ENCODE data around the gene PARD3.
"Not testable (repeated sequence)": the region's sequence is repeated elsewhere in the genome, so short reads cannot be mapped to it uniquely, and the experiment has no call there.

The PARD3 gene

DNA sequence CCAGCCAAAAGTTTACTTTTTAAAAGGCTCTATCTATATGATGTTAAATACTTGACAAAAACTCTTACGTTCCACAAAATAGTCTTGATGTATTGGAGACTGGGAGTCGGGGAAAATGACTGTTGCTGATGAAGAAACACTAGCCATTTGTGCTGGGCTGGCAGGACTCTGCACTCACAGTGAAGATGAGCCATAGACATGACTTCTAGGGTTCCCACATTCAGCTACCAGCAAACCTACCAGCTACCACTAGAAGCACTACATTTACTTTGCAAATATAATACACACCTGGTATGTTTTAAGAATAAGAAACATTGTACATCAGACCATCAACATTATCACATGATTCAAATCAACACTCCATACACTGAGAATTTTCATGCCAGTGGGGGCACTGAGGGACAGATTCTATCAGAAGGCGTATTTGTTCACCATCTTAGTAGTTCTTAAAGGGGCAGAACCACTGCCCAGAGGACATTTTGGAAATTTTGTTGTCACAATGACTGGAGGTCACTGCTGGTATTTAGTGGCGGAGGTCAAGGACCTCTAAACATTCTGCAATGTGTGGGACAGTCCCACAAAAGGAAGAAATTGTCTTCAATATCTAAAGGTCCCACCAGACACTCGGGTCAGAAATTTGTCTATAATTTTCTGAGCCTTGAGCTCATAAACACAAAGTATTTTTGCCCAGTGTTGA lies 52.3 kb downstream of the PARD3 start:
- DNase-seq = no peak

DNA sequence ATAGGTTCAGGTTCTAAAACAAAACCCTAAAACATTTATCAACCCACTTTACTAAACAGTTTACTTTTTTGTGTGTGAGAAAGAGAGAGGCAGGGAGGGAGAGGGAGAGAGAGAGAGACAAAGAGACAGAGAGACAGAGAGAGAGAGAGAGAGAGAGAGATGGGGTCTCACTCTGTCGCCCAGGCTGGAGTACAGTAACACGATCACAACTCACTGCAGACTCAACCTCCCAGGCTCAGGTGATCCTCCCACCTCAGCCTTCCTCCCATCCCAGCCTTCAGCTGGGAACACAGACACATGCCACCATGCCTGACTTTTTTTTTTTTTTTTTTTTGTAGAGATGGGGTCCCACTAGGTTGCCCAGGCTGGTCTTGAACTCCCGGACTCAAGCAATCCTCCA lies 52.9 kb downstream of the PARD3 start:
- no peak for DNase-seq

DNA sequence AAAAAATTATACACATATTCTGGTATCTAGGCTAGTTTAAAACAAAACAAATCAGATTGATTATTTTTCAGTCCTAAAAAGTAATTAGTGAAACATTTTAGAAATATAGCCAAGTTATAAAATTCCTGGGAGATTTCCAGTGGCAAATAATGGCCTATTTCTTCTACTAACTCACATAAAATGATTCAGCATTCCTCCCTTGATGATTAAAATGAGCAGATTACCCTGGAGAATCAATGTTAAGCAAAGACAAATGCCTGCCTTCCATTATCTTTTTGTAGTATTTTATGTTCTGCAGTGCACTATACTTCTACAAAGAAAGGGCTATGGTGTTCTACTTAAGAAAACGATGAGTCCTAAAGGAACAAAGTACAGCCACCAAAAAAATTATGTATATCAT lies 53.6 kb downstream of the PARD3 start:
- no peak for DNase-seq

DNA sequence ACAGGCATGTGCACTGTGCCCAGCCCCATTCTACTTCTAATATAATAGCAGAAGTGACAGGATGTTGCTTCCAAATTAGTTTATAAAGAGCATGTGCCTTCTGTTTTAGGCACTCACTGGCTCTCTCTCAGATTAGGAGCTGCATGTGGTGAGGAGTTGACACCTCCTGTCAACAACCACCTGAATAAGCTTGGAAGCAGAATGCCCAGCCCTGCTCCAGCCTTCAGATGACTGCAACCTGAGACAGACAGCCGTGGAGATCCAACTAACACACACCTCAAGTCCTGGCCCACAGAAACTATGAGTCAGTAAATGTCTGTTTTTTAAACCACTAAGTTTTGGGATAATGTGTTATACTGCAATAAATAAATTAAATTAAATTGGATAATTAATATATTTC lies 54.5 kb downstream of the PARD3 start:
- DNase-seq = no peak

DNA sequence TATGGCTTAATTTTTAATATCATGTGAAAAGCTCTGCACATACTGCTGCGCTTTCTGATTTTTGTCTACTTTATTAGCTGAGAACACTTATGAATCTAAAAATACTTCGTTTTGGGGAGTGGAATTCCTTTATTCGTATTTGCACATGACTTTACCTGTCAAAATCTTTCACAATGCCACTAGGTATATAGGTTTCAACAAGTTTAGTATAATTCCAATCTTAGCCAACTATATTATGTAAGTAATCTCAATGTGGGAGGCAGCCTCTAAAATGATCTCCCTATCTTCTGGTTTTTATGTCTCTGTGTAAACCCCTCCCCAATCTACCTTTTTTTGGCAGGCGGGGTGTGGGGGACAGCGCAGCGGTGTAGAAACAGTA lies 55.3 kb downstream of the PARD3 start:
- DNase-seq = no peak

DNA sequence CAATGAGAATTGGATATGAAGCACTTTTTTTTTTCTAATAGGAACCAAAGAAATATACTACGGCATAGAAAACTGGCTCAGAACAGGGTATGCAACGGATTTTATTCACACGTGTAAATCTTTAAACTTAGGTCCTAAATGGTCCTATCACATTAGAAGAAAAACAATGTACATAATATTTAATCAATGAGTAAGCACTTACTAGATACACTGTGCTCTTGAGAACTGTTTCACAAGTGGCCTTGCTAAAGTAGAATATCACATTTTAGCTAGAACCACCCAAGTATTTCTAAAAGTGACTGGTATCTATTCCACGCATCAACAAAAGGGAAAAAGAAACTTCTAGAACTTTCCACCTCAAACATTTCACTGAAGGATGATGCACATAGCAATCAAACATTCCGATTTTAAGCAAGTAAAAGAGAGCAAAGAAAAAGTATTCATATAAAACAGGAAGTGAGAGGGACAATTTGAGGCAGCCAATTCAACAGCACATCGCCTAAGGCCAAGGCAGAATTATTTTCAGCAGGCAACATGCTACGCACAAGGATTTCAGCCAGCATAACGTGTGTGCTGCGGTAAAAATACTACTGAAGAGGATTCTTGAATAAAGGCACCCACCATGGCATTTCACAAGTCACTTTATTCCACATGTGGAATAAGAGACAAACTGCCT lies 55.8 kb downstream of the PARD3 start:
- no peak for DNase-seq

DNA sequence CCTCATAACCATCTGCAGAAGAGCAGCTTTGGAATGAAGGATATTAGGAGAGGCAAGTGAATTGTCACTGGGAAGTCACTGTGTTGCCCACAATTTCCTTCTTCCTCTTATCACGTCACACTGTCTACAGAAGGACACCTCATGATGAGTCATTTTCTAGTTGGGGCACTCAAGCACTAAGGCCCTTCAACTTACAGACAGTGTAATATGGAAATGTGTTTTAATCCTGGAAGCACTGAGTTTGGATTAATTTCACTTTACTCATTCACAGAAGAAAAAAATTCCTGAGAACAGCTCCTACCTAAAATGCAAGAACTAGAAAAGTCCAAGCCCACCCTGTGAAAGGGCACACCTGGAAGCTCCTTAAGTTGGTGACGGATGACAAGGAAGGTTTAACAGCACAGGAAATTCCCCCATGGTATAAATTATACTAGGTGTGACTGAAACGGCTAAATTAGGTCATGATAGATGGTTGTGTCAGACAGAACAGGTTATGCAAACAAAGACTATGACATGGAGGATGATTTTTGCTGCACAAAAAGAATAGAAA lies 56.6 kb downstream of the PARD3 start:
- no peak for DNase-seq

DNA sequence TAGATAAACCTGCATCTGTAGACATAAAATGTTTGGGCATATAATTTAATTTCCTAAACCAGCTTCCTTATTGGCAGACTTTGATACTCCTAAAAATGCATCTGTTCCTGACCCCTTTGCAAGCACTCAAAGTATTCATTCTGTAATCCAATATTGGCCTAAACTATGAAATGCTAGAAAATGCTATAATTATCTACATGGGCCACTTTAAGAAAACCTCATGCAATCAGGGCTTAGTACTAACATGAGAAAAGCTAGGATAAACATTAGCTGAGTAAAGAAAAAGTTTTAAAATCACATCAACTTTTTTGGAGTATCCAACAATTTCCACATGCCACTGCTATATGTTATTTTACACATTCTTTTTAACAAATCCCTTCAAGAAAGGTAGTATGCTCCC lies 57.2 kb downstream of the PARD3 start:
- DNase-seq = no peak

DNA sequence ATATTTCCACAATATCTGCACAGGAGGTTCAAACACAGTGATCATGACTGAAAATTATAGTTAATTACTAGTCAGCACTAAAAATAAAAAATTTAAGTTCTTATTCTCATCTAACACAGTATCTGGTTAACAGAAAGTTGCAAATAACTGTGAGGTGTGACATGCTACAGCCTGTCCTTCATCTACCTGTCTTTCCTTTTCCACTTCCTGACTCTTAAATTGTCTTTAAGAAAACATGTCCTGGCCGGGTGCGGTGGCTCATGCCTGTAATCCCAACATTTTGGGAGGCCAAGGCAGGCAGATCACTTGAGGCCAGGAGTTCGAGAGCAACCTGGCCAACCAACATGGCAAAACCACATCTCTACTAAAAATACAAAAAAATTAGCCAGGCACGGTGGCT lies 57.9 kb downstream of the PARD3 start:
- not testable (repeated sequence) for DNase-seq

DNA sequence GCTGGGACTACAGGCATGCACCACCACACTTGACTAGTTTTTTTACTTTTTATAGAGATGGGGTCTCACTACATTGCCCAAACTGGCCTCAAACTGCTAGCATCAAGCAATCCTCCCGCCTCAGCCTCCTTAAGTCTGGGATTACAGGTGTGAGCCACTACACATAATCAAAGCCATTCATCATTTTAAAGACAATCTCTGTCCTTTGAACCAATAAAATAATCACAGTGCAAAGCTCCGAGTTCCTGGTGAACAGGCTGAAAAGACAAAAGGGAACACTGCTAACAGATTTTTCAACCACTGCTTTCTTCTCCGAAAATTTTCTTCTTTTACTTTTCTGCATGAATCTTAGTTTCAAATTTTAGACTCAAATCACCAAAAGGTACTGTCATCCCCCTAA lies 58.5 kb downstream of the PARD3 start:
- no peak for DNase-seq

DNA sequence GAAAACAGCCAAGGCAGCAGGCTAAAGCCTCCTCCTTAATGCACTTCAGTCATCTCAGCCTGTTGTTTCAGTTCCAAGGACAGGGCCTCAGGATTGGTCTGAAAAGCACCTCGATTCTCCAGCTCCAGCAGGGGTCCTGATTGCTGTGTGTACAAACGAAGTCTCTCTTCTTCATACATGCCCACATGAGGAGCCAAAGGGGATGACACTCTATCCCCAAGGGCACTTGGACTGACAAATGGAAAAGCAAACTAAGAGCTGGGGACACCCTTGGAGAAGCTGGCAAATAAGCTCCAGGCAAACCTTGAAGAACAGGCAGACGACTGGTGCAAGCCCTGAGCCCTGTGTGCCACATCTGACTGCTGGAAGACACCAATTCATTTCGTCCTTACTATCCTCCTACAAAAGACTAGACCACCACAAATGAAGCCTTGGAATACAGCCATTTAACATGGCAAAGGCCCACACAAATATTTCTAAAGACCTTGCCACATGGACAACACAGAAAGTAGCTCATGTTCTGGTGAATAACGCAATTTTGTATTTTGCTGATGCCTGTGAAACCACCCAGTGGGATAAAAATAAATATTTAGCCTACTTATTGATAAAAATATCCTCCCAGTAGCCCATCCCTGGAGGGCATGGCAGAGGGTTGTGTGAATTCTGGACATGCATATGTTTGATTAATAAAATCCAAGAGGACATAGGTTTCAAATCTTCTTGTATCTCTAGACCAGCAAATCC lies 61.9 kb downstream of the PARD3 start:
- no peak for DNase-seq

DNA sequence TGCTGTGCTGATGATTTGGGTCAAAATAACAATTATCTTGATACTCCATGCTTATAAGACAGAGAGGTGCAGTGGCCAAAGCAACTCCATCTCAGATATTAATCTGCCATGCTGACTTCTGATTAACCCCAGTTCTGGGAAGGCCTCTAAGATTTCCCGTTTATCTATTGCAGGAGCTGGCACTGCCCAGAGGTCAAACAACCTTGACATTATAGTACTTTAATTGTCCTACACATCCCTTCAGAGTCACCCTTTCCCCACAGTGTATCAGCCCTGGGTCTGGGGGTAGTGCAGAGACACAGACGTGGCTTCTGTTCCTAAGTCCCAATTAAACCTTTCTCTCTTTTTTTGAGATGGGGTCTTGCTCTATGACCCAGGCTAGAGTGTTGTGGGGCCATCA lies 63.8 kb downstream of the PARD3 start:
- DNase-seq = no peak

DNA sequence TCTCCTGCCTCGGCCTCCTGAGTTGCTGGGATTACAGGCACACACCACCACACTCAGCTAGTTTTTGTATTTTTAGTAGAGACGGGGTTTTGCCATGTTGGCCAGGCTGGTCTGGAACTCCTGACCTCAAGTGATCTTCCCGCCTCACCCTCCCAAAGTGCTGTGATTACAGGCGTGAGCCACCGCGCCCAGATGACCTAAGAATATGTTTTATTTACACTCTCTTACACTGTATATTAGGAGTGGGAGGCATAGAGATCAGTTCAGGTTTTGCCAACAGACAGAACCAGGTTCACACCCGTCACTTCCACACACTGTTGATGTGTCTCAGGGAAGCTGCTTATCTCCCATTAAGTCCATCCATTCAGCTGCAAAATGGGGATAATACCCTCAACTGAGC lies 64.3 kb downstream of the PARD3 start:
- not testable (repeated sequence) for DNase-seq

DNA sequence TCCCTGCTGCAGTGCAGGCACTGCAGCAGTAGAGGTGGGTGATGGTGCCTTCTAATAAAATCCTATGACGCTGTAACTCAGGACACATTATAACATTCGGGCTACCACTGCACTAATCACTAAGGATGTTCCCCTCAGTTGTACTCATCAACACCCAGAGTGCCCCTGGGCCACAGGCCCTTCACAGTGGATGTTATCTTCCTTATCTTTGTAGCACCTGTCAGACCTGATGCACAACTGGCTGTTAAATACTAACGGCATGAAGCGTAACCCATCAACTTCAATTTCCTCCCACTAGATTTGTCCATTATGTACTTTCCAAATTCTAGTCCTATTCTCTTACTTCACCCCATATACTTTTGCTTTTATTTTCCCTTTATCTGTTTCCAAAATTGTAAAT lies 66.3 kb downstream of the PARD3 start:
- no peak for DNase-seq

DNA sequence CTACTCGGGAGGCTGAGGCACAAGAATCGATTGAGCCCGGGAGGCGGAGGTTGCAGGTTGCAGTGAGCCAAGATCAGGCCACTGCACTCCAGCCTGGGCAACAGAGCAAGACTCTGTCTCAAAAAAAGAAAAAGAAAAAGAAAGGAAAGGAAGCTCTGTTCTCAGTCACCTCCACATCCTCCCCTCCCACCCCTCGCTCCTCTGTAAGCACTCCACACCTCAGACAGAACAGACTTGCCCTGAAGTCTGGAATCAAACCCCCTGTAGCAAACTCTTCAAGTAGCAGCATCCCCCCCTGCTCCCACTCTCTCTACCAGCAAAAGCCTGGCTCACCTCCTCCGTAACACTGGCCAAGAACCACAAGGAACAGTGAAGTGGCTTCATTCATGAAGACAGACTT lies 66.7 kb downstream of the PARD3 start:
- no peak for DNase-seq

DNA sequence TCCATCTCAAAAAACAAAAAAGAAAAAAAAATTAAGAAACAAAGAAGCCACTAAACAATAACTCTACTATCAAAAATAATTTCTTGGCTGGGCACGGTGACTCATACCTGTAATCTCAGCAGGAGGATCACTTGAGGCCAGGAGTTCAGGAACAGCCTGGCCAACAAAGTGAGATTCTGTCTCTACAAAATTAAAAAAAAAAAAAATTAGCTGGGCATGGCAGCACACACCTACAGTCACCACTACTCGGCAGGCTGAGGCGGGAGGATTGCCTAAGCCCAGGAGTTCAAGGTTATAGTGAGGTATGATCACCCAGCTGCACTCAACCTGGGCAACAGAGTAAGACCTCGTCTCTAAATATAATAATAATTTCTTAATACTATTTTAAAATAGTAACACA lies 69.0 kb downstream of the PARD3 start:
- no peak for DNase-seq

DNA sequence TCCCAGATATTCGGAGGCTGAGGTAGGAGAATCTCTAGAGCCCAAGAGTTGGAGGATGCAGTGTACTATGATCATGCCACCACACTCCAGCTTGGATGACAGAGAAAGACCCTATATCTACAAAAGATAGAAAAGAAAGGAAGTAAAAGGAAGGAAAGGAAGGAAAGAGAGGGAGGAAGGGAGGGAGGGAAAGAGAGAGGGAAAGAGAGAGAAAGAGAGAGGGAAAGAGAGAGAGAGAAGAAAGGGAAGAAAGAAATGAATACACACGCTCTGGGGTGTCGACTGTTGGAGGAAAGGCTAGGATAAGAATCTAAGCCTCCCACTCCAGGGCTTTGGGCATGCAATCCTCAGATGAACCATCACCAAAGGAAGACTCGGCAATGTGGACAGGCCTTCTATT lies 69.9 kb downstream of the PARD3 start:
- no peak for DNase-seq

DNA sequence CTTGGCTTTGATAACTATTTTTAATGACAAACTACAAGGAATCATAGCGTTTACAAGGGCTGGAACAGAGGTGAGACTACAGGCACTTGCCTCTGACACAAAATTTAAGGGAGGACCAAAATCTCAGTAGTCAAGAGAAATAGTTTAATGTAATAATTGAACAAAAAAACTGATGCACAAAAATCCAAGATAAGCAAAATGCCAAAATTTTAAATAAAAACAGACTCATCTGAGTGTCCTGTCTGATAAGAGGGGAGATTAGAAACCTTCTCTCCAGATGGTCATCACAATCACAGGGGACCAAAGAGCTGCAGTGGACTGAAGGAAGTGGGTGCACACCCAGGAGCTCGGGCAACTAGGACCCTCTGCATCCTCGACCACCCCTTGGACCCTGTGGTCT lies 70.5 kb downstream of the PARD3 start:
- no peak for DNase-seq

DNA sequence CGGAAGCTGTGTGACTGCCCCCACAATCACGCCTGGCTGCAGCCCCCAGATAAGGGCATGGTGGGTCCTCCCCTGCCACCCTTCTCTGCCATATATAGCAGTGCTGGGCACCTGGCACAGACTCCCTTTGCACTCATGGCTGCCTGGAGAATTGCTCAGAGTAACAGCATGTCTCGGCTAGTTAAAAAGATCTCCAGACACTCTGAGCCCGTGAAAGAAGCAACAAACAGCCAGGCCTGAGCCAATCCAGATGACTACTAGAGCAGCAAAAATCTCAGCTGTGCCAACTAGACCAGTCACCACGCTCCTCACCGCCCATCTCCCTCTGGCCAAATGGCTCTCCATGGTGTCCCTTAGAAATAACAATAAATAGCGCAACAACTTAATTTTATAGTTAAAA lies 71.3 kb downstream of the PARD3 start:
- no peak for DNase-seq

DNA sequence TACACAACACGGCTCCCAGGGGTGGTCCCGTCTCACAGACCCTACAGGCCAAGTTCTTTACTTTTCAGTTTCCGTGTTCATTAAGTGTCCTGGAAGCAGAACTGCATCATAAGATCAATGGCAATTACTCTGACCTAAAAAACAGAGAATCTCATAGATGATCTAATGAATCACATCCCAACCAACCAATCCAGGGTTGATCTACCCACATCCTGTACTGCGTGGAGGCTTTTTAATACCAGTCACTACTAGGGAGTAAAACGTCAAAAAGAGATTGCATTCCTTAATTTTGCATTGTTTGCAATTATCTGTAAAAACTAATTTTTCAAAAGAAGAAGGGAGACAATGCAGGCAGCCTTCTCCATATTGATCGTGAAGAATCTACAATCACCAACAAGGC lies 72.6 kb downstream of the PARD3 start:
- no peak for DNase-seq

DNA sequence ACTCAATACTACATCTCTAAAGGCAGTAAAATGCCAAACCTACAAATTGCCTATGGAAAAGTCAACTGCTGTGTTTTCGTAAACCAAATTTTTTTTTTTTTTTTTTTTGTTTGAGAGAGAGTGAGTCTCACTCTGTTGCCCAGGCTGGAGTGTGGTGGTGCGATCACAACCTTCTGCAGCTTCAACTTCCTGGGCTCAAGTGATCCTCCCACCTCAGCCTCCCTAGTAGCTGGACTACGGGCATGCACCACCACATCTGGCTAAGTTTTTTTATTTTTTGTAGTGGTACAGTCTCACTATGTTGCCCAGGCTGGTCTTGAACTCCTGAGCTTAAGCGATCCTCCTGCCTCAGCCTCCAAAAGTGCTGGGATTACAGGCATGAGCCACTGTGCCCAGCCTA lies 74.0 kb downstream of the PARD3 start:
- DNase-seq = not testable (repeated sequence)

DNA sequence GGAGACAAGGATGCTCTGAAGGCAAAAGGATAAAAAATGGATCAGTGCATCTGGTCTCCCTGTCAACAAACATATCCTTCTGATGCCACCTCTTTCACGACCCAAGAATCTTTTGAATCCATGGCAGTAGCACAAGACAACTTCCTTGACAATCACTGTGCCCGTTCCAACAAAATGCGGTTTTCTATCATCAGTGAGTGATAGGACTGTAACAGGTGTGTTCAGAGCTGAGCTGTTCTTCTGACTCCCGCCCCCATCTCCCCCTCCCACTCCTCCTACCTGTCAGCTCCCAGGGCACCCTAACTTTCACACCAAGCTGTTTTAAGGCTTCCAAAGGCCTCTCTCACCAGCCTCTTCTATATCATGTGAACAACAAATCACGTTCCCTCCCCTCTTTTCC lies 74.8 kb downstream of the PARD3 start:
- DNase-seq = no peak

DNA sequence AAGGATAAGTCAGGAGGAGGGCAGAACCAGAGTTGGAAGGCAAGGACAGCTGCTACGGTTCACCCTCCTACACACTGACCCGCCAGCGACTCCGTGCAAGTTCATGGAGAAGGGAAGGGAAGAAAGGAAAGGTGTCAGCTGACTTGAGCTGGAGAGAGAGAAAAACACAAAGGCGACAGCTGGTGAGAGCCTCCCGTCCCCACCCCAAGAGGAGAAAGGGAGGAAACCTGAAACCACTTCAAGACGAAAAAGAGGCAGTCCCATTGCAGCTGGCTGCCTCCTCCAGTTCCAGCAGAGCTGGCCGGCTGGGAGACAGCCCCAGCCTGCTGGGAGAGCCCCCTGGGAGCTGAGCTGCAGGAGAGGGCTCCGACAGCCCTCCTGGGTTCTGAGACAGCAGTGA lies 75.2 kb downstream of the PARD3 start:
- DNase-seq = no peak

DNA sequence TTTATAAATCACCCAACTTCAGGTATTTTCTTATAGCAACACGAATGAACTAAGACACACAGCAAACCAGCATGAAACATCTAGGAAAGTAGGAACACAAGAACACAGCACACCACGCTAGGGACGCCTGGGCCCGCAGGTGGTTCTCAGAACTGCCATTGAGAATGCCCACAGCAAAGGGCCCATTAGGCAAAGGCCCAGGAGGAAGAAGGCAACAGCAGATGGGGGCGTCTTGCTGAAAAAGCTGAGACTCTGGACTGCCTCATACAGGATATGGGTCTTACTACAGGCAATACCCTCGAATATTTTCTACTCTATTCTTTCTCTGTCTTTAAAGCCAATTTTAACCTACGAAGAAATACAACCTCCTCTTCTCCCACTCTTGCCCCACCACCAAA lies 77.3 kb downstream of the PARD3 start:
- no peak for DNase-seq
